Left ventricle myocardium inferior (tissue), 1 donor: ENCODE data around the gene TSPAN9. TPM values are rescaled to one million over a fixed set of nuclear protein-coding genes. Genes with fewer than 3 reads are reported as not detected.

Experiments
- DNase-seq: peaks from one replicate; pipeline ENCODE4 v3.0.0-alpha.2; 2020
- H3K27ac ChIP-seq: fragments of 200-600 bp; replicated peaks from 2 replicates; pipeline ENCODE4 v1.8.0; 2021
- H3K27me3 ChIP-seq: fragments of 200-600 bp; 2 replicates; pipeline ENCODE4 v1.8.0; 2021; ENCODE audit warnings: low read depth
- H3K36me3 ChIP-seq: fragments of 200-600 bp; 2 replicates; pipeline ENCODE4 v1.8.0; 2021
- H3K4me1 ChIP-seq: fragments of 200-600 bp; 2 replicates; pipeline ENCODE4 v1.8.0; 2021
- H3K4me3 ChIP-seq: fragments of 200-600 bp; 2 replicates; pipeline ENCODE4 v1.8.0; 2021; ENCODE audit warnings: mild to moderate bottlenecking, moderate library complexity
- H3K9me3 ChIP-seq: fragments of 200-600 bp; replicated peaks from 2 replicates; pipeline ENCODE4 v1.8.0; 2021
- CTCF ChIP-seq: fragments of 200-600 bp; IDR thresholded peaks from 2 replicates; pipeline ENCODE4 v1.8.0; 2021; ENCODE audit warnings: antibody characterized with exemption, mild to moderate bottlenecking, borderline replicate concordance
- intact Hi-C: fragments of 100-400 bp; cut with micrococcal nuclease; formaldehyde crosslinking; loops from one replicate; pipeline ENCODE4 v1.11.0; 2022
- total RNA-seq: library from RNA; stranded (reverse); fragmentation: NEBNext Ultra II Directional; extraction: Animal tissue kit (Norgen Biotek cat#: 25700); gene quantifications from one replicate; pipeline ENCODE4 v1.2.1, GENCODE V29; 2021
- donor health status: DM: no; HTN: yes; CAD: no; lungs with severe emphysema.

Gene TSPAN9
- total RNA-seq, 1 donor from 2014 or later: 305 TPM

DNA sequence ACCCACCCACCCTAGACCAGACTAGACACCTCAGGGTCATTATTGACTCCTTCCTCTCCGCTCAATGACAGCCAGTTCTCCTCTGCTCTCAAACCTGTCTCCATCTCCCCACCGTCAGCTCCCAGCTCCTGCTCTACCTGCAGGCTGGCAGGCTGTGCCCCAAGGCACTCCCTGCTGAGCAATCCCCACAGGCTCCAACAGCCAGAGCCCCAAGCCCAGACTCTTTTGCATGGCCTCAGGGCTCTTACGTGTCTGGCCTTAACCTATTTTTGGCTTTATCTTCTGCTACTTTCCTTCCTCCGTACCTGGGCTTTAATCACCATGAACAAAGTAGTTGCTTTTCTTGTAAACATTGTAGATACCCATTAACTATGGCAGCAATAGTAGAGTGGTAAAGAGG is 250.9 kb downstream of the TSPAN9 start:
- Histone ChIP-seq H3K4me3 (no peak overlapping the region), H3K36me3 (no peaks in the 10 kb centered on the region), H3K4me1 (peaks cover 3% of the 10 kb centered on the region), H3K9me3 (no peaks in the 10 kb centered on the region), H3K27me3 (no peaks in the 10 kb centered on the region), H3K27ac (no peak overlapping the region)
- no peak for TF ChIP-seq CTCF
- no peak for DNase-seq
- intact Hi-C loops: no loop called here

DNA sequence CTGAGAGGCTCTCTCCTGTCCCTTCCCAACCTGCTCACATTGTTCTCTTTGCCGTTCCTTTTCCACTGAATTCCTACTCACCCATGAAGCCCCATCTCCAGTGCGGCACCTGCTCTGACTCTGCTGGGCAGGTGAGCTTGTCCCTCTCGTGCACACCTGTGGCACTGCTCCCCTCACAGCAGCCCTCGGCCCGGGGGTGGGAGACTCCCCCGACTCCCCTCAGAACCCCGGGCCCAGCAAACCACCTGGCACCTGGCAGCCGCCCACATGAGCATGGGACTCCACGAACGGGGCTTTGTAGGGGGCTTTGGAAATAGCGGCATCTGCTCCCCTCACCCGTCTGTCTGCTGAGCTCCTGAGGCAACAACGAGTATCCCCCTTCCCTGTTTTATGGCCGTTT is 251.4 kb downstream of the TSPAN9 start:
- no peak for DNase-seq
- Histone ChIP-seq H3K4me1 (peaks cover 7% of the 10 kb centered on the region), H3K27me3 (no peaks in the 10 kb centered on the region), H3K27ac (no peak overlapping the region), H3K4me3 (no peak overlapping the region), H3K36me3 (no peaks in the 10 kb centered on the region), H3K9me3 (no peaks in the 10 kb centered on the region)
- intact Hi-C loops: no loop called here
- no peak for TF ChIP-seq CTCF

GRCh38 chr12:3329361-3329760 is 252.2 kb downstream of the TSPAN9 start:
- H3K4me1 ChIP-seq: peaks cover 15% of the 10 kb centered on the region
- no peaks in the 10 kb centered on the region for H3K27me3 ChIP-seq
- intact Hi-C loops: no loop called here
- H3K9me3 ChIP-seq: no peaks in the 10 kb centered on the region
- H3K27ac ChIP-seq: no peak overlapping the region
- H3K36me3 ChIP-seq: no peaks in the 10 kb centered on the region
- H3K4me3 ChIP-seq: no peak overlapping the region
- no peak for DNase-seq
- no peak for TF ChIP-seq CTCF

DNA sequence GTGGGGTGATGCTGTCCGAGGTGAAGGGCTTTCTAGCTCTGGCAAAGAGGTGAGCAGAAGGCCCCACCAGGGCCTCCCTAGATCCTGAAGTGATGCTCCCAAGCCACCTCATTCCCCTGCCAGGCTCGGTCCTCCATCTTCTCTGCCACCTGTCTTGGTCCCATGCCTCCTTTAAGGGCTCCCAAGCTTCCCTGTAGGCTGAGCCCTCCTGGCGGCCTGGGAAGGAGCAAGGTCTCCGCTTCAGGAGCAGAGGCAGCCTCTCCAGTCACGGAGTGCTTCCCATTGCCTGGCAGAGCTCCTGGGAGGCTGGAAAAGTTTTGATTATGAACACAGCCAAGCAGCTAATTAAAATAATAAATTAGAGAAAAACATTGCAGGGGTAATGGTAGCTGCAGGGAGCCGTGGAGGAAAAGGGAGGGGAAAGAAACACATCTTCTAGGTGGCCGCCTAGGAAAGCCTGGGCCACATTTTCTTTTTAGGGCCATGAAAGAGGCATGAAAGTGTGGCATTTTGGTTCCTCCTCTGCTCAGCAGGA is 253.9 kb downstream of the TSPAN9 start:
- peaks cover 26% of the 10 kb centered on the region for H3K4me1 ChIP-seq
- no peak for TF ChIP-seq CTCF
- no peak for DNase-seq
- no peak overlapping the region for H3K4me3 ChIP-seq
- no peaks in the 10 kb centered on the region for H3K27me3 ChIP-seq
- intact Hi-C loops: no loop called here
- H3K36me3 ChIP-seq: no peaks in the 10 kb centered on the region
- H3K9me3 ChIP-seq: no peaks in the 10 kb centered on the region
- H3K27ac ChIP-seq: no peak overlapping the region

- no peak overlapping the region for H3K4me3 ChIP-seq
- H3K36me3 ChIP-seq: no peaks in the 10 kb centered on the region
- no peak for DNase-seq
- H3K27ac ChIP-seq: no peak overlapping the region
- H3K4me1 ChIP-seq: peaks cover 38% of the 10 kb centered on the region
- no peak for TF ChIP-seq CTCF
- no peaks in the 10 kb centered on the region for H3K9me3 ChIP-seq
- intact Hi-C loops: no loop called here
- no peaks in the 10 kb centered on the region for H3K27me3 ChIP-seq
These were observed 255.0 kb downstream of the TSPAN9 start for GRCh38 chr12:3332188-3332587.
